Measurements from ENCODE around the gene ALAD.
"Not testable (repeated sequence)": the region's sequence is repeated elsewhere in the genome, so short reads cannot be mapped to it uniquely, and the experiment has no call there.

ALAD gene

DNA sequence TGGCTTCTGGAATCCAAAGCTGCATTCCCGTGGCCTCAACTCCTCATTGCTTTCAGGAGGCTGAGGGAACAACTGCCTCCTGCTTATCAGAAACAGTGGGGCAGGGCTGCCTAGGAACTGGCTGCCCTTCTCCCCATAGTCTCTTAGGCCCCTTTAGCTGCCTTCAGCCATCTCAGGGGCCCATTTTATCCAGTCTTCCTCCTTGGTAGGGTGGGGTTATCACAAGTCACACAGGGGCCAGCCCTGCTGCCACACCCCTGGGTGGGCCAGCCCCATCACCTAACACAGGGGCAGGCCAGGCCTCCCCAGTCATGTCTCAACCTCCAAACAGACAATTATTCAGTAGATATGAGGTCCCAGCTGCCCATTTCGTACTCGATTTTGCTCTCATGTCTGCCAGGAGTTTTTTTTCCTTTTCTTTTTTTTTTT is 3.9 kb downstream of the ALAD start:
- no peak for DNase-seq

DNA sequence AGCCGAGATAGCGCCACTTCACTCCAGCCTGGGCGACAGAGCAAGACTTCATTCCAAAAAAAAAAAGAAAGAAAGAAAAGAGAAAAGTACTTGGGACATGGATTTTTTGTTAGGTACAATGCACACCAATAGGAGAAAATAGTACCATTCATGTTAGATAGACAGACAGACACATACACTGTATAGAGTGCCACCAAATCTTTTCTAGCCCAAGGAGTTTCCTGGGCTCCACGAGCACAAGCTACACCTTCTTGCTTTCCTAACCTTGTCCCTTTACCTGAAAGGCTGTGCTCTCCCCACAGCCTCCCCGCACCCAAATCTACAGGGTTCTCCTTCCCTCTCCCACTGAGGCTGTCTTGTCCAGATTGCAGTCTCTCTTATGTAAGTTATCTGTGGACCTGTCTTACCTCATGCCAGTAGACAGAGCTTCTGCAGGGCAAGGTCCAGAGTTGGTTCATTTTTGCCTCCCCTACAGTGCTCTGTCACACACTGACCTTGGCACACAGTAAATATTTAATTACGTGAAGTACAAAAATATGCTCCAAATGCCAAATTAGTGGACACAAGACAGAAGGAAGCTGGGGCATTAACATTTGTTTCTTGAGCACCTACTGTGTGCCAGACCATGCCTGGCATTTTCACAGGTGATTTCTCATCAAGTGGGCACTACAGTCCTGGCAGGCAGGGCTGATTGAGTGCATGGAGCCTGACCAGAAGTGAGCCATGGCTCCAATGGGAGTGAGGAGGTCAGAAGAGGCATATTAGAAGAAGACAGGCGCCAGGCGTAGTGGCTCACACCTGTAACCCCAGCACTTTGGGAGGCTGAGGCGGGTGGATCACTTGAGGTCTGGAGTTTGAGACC is 5.9 kb downstream of the ALAD start:
- DNase-seq, result no peak

DNA sequence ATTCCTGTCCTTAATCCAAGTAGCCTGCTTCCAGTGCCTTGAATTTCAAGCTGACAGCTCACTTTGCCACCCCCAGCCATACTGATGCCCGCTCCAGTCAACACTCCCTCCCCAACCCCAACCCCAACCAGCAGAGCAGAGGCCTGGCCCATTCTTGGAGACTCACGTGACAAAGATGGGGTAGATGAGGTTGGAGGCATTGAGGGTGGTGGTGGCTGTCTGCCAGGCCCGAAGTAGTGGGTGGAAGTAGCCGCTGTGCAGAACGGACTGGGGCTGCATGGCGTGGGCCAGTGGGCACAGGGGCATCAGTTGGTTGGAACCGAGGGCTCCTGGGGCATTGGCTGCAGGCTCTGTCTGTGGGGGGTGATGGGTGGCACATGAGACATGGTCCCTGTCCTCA is 7.8 kb downstream of the ALAD start:
- DNase-seq, result no peak

DNA sequence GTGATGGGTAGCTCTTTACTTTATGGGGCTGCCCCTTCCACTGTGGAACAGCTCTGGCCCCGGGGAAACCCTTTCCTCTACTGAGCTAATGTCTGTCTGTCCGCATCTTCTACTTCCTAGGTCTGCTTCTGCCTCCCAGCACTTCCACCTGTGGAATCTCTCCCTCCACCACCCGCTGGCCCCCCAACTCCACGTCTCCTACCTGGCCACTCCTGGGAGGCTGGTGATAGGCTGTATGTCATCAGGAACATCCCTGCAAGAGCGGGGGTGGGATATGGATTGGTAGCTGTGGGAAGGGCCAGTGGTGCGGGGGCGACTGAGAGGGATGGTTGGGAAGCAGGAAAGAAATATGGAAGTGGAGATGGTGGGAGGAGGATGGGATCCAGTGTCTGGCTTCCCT is 9.2 kb downstream of the ALAD start:
- no peak for DNase-seq

- DNase-seq, result no peak
Measured at GRCh38 chr9:113390192-113390960, 10.7 kb downstream of the ALAD start.

DNA sequence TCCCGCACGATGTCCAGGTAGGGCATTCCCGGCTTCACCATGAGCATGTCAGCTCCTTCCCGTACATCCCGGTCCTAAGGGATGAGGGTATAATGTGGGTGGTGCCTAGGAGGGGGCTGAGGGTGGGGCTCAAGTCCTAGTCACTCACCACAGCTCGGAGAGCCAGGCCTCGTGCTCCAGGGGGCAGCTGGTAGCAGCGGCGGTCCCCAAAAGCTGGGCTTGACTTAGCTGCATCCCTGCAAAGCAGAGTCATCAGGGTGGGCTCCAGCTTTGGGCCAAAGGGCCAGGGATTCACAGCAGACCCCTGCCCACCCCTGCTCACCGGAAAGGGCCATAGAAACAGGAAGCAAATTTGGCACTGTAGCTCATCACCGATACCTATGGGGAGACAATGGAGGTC is 11.6 kb downstream of the ALAD start:
- no peak for DNase-seq

DNA sequence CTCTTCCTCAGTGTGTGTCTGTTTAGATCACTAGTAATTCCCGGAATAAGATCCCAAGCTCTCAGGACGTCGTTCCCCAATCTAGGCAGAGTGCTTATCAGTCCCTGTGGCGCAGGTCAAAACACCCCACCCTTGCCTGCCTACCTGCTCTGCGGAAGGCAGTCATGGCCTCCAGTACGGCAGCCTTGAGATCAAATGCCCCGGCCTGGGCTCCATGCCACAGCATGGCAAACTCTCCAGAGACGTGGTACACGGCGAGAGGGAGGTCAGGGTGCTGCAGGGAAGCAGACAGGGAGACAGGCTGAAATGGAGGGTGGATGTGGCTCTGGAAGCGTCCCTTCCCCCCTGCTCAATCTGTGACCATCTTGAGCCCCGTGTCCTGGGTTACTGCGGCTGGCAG is 12.3 kb downstream of the ALAD start:
- no peak for DNase-seq

- no peak for DNase-seq
Measured at GRCh38 chr9:113387560-113388230, 13.4 kb downstream of the ALAD start.

DNA sequence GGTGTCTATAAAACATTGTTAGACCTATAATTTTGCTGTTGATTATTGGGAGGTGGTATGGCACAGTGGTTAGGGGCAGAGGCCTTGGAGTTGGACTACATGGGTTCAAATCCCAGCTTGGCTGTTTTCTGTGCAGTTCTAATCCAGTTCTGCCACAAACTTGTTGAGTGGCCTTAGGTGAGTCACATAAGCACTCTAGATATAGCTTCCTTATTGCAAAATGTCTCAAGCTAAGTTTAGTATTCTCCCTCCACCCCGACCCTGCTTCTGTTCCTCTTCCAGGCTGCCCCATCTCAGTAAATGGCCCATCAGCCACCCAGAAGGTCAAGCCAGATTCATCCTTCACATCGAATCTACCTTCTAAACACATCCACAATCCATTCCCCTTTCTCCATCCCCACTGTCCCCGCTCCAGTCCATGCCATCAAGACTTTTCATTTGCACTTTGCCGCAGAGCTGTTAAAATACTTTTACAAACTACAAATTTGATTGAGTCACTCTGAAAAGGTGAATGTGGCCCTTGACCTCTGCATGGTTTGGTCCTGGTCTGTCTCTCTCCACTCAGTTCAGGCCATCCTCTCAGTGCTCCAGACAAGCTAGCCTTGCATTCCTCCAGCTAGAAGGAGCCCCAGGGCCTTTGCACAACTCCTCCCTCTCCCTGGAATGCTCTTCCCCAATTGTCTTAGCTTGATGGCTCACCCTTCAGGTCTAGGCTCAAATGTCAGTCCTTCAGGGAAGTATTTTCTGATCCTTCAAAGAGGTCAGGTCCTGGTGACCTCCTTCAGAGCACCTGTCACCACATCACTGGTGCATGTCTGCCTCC is 14.3 kb downstream of the ALAD start:
- DNase-seq, result no peak

DNA sequence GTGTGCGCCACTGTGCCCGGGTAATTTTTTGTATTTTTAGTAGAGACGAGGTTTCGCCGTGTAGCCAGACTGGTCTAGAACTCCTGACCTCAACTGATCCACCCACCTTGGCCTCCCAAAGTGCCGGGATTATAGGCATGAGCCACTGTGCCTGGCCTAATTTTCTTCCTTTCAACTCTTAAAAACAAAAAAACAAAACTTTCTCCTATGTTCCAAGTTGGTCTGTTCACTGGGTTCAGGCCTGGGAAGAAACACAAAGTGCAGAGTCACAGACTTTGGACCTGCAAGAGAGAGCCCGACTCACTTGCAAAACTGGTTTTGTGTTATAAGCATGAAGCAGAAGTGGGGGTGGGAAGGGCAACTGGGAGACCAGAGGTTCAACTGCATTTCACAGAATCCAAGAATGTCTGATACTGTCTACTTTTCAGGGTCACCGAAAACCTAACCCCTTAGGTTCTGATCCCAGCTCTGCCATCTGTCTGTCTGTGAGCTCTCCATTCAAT is 19.1 kb downstream of the ALAD start:
- DNase-seq, result no peak

DNA sequence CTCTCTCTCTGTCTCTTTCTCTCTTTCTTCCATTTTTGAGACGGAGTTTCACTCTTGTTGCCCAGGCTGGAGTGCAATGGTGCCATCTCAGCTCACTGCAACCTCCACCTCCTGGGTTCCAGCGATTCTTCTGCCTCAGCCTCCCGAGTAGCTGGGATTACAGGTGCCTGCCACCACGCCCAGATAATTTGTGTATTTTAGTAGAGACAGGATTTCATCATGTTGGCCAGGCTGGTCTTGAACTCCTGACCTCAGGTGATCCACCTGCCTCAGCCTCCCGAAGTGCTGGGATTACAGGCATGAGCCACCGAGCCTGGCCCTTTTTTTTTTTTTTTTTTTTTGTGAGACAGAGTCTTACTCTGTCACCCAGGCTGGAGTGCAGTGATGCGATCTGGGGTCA is 19.6 kb downstream of the ALAD start:
- DNase-seq, result not testable (repeated sequence)

- no peak for DNase-seq
Measured at GRCh38 chr9:113380869-113381378, 20.2 kb downstream of the ALAD start.

- not testable (repeated sequence) for DNase-seq
Measured at GRCh38 chr9:113379829-113380210, 21.3 kb downstream of the ALAD start.

DNA sequence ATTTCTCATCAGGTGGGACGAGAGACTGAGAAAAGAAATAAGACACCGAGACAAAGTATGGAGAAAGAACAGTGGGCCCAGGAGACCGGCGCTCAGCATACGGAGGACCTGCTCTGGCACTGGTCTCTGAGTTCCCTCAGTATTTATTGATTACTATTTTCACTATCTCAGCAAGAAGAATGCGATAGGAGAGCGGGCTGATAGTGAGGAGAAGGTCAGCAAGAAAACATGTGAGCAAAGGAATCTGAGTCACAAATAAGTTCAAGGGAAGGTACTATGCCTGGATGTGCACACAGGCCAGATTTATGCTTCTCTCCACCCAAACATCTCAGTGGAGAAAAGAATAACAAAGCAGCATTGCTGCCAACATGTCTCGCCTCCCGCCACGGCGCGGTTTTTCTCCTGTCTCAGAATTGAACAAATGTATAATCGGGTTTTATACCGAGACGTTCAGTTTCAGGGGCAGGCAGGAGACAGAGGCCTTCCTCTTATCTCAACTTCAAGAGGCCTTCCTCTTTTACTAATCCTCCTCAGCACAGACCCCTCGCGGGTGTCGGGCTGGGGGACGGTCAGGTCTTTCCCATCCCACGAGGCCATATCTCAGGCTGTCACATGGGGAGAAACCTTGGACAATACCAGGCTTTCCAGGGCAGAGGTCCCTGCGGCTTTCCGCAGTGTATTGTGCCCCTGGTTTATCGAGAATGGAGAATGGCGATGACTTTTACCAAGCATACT is 21.8 kb downstream of the ALAD start:
- DNase-seq, result not testable (repeated sequence)

- peak; percentile 87 to 90 for DNase-seq
Measured at GRCh38 chr9:113376634-113377567, 24.2 kb downstream of the ALAD start, which contains the start of gene HDHD3. Gene HDHD3, minus strand, starts transcription at chr9:113376986. Its CDS starts 2,632 bp downstream, at chr9:113374354.

GRCh38 chr9:113375057-113376023 is 25.7 kb downstream of the ALAD start:
- DNase-seq, result peak; percentile 37 to 38

DNA sequence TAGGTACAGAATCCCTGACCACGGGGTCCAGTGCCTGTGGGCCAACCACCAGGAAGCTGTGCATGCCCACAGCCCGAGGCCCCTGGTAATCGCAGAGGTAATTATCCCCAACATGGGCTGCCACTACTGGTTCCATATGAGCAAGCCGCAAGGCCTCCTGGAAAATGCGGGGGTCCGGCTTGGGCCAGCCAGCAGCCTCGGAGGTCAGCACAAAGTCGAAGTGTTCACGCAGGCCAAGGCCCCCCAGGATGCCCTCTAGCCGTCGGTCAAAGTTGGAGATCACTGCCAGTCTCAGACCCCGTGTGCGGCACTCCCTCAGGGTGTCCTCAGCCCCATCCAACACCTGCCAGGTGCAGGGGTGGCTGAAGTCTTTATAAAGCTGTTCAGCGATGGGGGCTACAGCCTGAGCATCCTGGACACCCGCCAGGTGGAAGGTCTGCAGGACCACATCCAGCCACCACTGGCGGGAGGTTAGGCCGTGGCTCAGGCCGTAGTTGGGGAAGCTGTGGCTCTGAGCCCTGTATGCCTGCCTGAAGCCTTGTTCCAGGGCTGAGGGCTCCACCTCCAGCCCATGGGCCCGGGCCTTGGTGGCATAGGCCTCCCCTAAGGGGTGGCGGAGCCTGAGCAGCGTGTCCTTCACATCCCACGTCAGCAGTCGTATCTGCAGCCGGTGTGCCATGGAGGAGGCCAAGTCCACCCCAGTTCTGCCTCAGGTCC is 27.2 kb downstream of the ALAD start:
- DNase-seq, result no peak

DNA sequence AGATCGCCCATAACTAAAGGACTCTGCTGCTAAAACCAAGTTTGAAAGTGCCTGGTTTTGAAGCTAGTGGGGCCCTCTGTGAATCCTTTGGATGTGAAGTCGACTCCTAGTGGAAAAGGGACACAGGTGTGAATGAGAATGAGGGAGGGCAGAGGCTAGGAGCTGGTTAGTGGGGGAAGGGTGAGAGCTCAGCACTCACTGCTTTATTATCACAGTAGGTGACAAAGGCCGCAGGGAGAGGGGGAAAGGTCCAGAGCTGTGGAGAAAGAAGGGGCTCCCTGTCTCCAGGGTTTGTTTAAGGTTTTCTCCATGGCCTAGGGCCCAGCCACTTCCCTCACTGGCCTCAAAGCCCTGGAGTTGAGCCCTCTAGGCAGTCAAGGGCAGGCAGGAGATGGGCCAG is 27.8 kb downstream of the ALAD start:
- DNase-seq, result no peak

All from activated T-cell treated with anti-CD3 and anti-CD28 coated beads, Interleukin-2, amount 50 U/mL, for 48 hours (primary cell).